ENCODE data around the gene SPEM3.

The SPEM3 gene

GRCh38 chr17:7428557-7428956 is at the start of gene SPEM3:
Gene SPEM3 (plus strand): TSS chr17:7428857. CDS start chr17:7428903, 46 bp downstream.
- DNase-seq (ENCODE audit: low read depth in 3 of 3, low spot score in 1 of 3): no peak

GRCh38 chr17:7379134-7379533 is 49.5 kb upstream of the SPEM3 start:
- no peak for DNase-seq (ENCODE audit: low read depth in 3 of 3, low spot score in 1 of 3)

- DNase-seq (ENCODE audit: low read depth in 3 of 3, low spot score in 1 of 3): no peak
These were observed 48.3 kb upstream of the SPEM3 start for GRCh38 chr17:7380321-7380720.

- no peak for DNase-seq (ENCODE audit: low read depth in 3 of 3, low spot score in 1 of 3)
These were observed 47.6 kb upstream of the SPEM3 start, which contains the start of gene TNK1 for GRCh38 chr17:7380855-7381683. Gene TNK1 (plus strand): TSS chr17:7381089. CDS start chr17:7382927, 1,838 bp downstream.

GRCh38 chr17:7382901-7383300 is 45.8 kb upstream of the SPEM3 start:
- DNase-seq (ENCODE audit: low read depth in 3 of 3, low spot score in 1 of 3): no peak

GRCh38 chr17:7383371-7383741 is 45.3 kb upstream of the SPEM3 start:
- no peak for DNase-seq (ENCODE audit: low read depth in 3 of 3, low spot score in 1 of 3)

- DNase-seq (ENCODE audit: low read depth in 3 of 3, low spot score in 1 of 3): peak; percentile 32 to 65 (median 60)
These were observed 44.7 kb upstream of the SPEM3 start for GRCh38 chr17:7383742-7384488.

GRCh38 chr17:7384489-7385081 is 44.1 kb upstream of the SPEM3 start:
- no peak for DNase-seq (ENCODE audit: low read depth in 3 of 3, low spot score in 1 of 3)

- no peak for DNase-seq (ENCODE audit: low read depth in 3 of 3, low spot score in 1 of 3)
These were observed 39.8 kb upstream of the SPEM3 start for GRCh38 chr17:7388856-7389255.

GRCh38 chr17:7389924-7390910 is 38.4 kb upstream of the SPEM3 start:
- DNase-seq (ENCODE audit: low read depth in 3 of 3, low spot score in 1 of 3): no peak

GRCh38 chr17:7391307-7391706 is 37.4 kb upstream of the SPEM3 start:
- no peak for DNase-seq (ENCODE audit: low read depth in 3 of 3, low spot score in 1 of 3)

GRCh38 chr17:7392696-7393612 is 35.7 kb upstream of the SPEM3 start:
- DNase-seq (ENCODE audit: low read depth in 3 of 3, low spot score in 1 of 3): no peak

GRCh38 chr17:7393613-7394451 is 34.8 kb upstream of the SPEM3 start:
- DNase-seq (ENCODE audit: low read depth in 3 of 3, low spot score in 1 of 3): peak in 2 of 3 donors; percentile 31 to 38

GRCh38 chr17:7394452-7395191 is 34.0 kb upstream of the SPEM3 start, which contains the start of gene PLSCR3:
Gene PLSCR3 (minus strand): TSS chr17:7394525. CDS start chr17:7394110, 415 bp downstream.
- peak; percentile 44 to 83 (median 69) for DNase-seq (ENCODE audit: low read depth in 3 of 3, low spot score in 1 of 3)

- DNase-seq (ENCODE audit: low read depth in 3 of 3, low spot score in 1 of 3): no peak
These were observed 32.5 kb upstream of the SPEM3 start for GRCh38 chr17:7396147-7396546.

- no peak for DNase-seq (ENCODE audit: low read depth in 3 of 3, low spot score in 1 of 3)
These were observed 30.0 kb upstream of the SPEM3 start for GRCh38 chr17:7398612-7399011.

GRCh38 chr17:7403043-7403726 is 25.5 kb upstream of the SPEM3 start:
- DNase-seq (ENCODE audit: low read depth in 3 of 3, low spot score in 1 of 3): no peak

GRCh38 chr17:7403727-7403976 is 25.0 kb upstream of the SPEM3 start:
- DNase-seq (ENCODE audit: low read depth in 3 of 3, low spot score in 1 of 3): no peak
